Measurements from ENCODE around the gene POMC.
A peak's percentile ranks its signal among the peaks of the same experiment; 100 is the strongest.

Gene POMC

DNA sequence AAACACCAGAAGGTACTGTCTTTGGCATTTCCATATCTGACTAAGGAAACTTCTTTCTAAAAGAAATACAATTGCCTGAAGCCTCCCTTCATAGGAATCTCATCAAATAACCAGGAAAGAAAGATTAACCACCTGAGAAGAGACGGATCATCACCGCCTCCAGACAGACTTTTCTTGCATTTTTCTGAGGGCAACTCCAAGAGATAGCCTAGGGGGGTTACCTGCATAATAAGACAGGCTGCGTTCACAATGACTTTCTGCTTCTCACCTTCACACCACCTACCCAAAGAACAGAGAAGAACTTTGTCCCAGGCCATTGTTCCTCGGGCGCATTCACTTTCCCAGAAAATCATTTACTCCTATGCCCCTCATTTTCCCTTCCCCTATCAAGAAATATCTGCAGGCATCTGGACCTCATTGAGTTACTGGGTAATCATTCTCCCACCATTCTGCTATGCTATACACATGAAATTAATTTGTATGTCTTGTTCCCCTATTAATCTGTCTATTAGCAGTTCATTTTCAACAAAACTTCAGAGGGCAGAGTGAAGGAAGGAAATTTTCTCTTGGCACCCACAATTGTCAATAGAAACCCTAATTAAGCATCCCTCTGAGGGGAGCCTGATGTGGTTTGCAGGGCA, 8.3 kb upstream of the POMC start:
- no peak for TF ChIP-seq RAD21 (IDR thresholded peaks at IDR 0.05; ENCODE audit: low read depth)
- TF ChIP-seq, protein P1, sequence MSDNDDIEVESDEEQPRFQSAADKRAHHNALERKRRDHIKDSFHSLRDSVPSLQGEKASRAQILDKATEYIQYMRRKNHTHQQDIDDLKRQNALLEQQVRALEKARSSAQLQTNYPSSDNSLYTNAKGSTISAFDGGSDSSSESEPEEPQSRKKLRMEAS (IDR thresholded peaks at IDR 0.05), result no peak

DNA sequence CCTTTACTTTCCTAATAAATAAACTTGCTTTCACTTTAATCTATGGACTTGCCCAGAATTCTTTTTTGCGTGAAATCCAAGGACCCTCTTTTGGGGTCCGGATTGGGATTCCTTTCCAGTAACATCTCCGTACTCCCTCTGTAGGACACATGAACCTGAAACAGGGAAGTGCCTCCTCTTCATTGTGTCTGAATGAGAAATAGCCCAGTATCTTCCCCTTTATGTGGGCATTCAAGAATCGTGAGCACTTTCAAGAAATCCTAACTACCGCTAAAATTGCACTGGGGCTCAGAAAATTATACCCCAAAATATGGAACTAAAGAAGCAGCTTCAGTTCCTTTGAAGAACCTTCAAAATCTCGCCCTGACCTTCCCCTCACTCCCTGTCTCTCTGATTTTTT, 7.8 kb upstream of the POMC start:
- no peak for TF ChIP-seq TEAD4 (IDR thresholded peaks at IDR 0.05)
- TF ChIP-seq, protein P2, sequence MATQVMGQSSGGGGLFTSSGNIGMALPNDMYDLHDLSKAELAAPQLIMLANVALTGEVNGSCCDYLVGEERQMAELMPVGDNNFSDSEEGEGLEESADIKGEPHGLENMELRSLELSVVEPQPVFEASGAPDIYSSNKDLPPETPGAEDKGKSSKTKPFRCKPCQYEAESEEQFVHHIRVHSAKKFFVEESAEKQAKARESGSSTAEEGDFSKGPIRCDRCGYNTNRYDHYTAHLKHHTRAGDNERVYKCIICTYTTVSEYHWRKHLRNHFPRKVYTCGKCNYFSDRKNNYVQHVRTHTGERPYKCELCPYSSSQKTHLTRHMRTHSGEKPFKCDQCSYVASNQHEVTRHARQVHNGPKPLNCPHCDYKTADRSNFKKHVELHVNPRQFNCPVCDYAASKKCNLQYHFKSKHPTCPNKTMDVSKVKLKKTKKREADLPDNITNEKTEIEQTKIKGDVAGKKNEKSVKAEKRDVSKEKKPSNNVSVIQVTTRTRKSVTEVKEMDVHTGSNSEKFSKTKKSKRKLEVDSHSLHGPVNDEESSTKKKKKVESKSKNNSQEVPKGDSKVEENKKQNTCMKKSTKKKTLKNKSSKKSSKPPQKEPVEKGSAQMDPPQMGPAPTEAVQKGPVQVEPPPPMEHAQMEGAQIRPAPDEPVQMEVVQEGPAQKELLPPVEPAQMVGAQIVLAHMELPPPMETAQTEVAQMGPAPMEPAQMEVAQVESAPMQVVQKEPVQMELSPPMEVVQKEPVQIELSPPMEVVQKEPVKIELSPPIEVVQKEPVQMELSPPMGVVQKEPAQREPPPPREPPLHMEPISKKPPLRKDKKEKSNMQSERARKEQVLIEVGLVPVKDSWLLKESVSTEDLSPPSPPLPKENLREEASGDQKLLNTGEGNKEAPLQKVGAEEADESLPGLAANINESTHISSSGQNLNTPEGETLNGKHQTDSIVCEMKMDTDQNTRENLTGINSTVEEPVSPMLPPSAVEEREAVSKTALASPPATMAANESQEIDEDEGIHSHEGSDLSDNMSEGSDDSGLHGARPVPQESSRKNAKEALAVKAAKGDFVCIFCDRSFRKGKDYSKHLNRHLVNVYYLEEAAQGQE (IDR thresholded peaks at IDR 0.05; ENCODE audit: low read depth), result no peak
- no peak for TF ChIP-seq EGR1 (IDR thresholded peaks at IDR 0.05)
- no peak for TF ChIP-seq TCF12 (IDR thresholded peaks at IDR 0.05; ENCODE audit: low read depth)
- TF ChIP-seq, protein P1 (IDR thresholded peaks at IDR 0.05), result no peak
- TF ChIP-seq YY1 (IDR thresholded peaks at IDR 0.05; ENCODE audit: low read depth), result no peak
- no peak for TF ChIP-seq ZBTB7A (IDR thresholded peaks at IDR 0.05; ENCODE audit: low read depth)
- TF ChIP-seq FOXM1 (IDR thresholded peaks at IDR 0.05; ENCODE audit: borderline replicate concordance, low read depth), result no peak
- TF ChIP-seq CEBPB (IDR thresholded peaks at IDR 0.05), result no peak
- TF ChIP-seq RAD21 (IDR thresholded peaks at IDR 0.05; ENCODE audit: low read depth), result no peak
- TF ChIP-seq TAF1 (IDR thresholded peaks at IDR 0.05; ENCODE audit: low read depth), result no peak

DNA sequence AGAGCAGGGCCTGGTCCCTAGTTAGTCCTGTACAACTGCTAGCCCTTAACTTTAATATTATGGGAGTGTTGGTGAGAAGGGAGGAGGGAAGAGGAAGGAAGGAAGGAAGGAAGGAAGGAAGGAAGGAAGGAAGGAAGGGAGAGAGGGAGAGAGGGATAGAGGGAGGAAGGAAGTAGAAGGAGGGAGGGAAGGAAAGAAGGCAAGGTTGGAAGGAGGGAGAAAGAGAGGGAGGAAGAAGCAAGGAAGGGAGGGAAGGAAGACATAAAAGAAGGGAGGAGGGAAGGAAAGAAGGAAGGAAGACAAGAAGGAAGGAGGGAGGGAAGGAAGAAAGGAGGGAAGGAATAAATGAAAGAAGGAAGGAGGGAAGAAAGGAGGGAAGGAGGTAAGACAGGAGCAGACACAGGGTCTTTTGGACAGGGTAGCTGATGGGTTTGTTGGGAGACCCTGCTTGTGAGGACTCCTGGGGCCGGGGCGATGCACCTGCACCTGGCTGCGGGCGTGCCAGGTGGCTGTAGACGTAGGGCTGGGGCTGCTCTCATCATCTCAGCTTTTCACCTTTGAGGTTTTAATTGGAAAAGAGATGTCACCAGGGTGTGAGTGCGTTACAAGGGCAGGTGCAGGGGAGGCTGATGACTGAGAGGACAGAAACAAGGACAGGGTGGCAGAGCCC, 5.9 kb upstream of the POMC start:
- no peak for TF ChIP-seq ZBTB7A (IDR thresholded peaks at IDR 0.05; ENCODE audit: low read depth)
- TF ChIP-seq, protein P1 (IDR thresholded peaks at IDR 0.05), result no peak
- no peak for TF ChIP-seq TCF12 (IDR thresholded peaks at IDR 0.05; ENCODE audit: low read depth)
- no peak for TF ChIP-seq RAD21 (IDR thresholded peaks at IDR 0.05; ENCODE audit: low read depth)
- no peak for TF ChIP-seq FOXM1 (IDR thresholded peaks at IDR 0.05; ENCODE audit: borderline replicate concordance, low read depth)
- no peak for TF ChIP-seq CREB1 (IDR thresholded peaks at IDR 0.05; ENCODE audit: low read depth)

DNA sequence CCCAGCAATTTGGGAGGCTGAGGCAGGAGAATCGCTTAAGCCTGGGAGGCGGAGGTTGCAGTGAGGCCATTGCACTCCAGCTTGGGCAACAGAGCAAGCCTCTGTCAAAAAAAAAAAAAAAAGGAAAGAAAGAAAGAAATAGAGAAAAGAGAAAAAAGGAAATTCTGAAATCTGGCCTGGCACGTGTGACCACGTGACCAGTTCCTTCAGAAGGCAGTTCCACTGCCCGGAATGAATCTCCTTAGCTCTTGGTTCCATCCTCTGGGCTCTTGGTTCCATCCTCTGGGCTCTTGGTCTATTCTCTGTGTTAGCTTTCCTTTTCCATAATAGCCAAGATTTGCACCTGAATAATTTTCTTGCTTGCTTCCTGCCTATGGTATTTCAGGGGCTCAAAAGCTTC, 5.3 kb upstream of the POMC start:
- TF ChIP-seq YY1 (IDR thresholded peaks at IDR 0.05; ENCODE audit: low read depth), result no peak
- TF ChIP-seq, protein P1 (IDR thresholded peaks at IDR 0.05), result no peak
- TF ChIP-seq, protein P3, sequence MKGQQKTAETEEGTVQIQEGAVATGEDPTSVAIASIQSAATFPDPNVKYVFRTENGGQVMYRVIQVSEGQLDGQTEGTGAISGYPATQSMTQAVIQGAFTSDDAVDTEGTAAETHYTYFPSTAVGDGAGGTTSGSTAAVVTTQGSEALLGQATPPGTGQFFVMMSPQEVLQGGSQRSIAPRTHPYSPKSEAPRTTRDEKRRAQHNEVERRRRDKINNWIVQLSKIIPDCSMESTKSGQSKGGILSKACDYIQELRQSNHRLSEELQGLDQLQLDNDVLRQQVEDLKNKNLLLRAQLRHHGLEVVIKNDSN (IDR thresholded peaks at IDR 0.05), result 0 out of 2 replicates have a peak, but pooled peaks have one; percentile 8

DNA sequence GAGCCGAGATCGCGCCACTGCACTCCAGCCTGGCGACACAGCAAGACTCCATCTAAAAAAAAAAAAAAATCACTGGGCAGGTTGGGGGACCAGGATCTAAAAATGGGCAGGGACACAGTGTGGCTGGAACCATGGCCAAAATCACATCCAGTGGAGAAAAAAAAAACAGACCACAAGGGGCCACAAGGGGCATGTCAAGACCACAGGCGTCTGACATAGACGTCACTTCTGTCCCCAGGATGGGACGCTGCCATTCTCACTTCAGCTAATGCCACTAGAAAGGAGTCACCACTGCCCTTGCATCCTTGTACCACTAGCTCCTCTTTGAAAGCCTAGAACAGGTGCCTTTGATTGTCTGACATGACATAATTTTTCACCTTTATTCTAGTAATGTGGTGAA, 2.5 kb upstream of the POMC start:
- TF ChIP-seq CREB1 (IDR thresholded peaks at IDR 0.05; ENCODE audit: low read depth) (no peak), RAD21 (IDR thresholded peaks at IDR 0.05; ENCODE audit: low read depth) (no peak), EP300 (IDR thresholded peaks at IDR 0.05; ENCODE audit: borderline replicate concordance) (no peak), EGR1 (IDR thresholded peaks at IDR 0.05) (no peak), TEAD4 (IDR thresholded peaks at IDR 0.05) (no peak)
- TF ChIP-seq, protein P1 (IDR thresholded peaks at IDR 0.05), result no peak
- TF ChIP-seq, protein P2 (IDR thresholded peaks at IDR 0.05; ENCODE audit: low read depth), result no peak

DNA sequence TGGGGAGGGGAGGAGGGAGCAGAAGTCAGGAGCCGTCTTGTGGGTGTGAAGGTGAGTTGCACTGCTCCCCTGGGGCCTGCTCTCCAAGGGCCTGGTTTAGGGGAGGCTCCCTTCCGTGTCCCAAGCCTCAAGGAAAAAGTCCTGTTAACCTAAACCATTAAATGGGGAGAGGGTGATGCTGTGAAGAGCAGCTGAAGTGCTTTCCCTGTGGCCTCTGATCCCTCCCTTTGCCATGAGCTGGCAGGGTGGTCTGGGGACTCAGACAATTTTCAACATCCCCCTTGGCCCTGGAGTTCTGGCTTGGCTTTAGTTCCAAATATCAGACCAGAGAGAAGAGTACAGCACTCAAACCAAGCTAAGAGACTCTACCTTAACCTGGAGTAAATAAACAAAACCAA, 692 bp upstream of the POMC start:
- no peak for TF ChIP-seq YY1 (IDR thresholded peaks at IDR 0.05; ENCODE audit: low read depth)

All from Ishikawa (cell line).